Urinary bladder (tissue), 4 donors: ENCODE results near the gene ANKRD40CL. TPM values are rescaled to one million over a fixed set of nuclear protein-coding genes. Genes with fewer than 3 reads are reported as not detected.

Source experiments
- DNase-seq: peaks from one replicate; pipeline ENCODE4 v3.0.0-alpha.2; 2015; ENCODE audit errors: extremely low spot score
- H3K27ac ChIP-seq: one replicate; pipeline ENCODE4 v1.5.1; 2013; ENCODE audit warnings: low read depth, mild to moderate bottlenecking, moderate library complexity
- H3K36me3 ChIP-seq: one replicate; pipeline ENCODE4 v1.6.1; 2013; ENCODE audit warnings: mild to moderate bottlenecking, moderate library complexity; ENCODE audit not compliant: insufficient read depth
- H3K4me1 ChIP-seq: one replicate; pipeline ENCODE4 v1.6.1; 2013; ENCODE audit warnings: mild to moderate bottlenecking, moderate library complexity; ENCODE audit not compliant: insufficient read depth
- H3K4me3 ChIP-seq: one replicate; pipeline ENCODE4 v1.5.1; 2013; ENCODE audit warnings: low read depth, low read length
- WGBS: extraction: QIAGEN DNeasy Blood & Tissue Kit; methylation state at CpG from one replicate; pipeline ENCODE4 v1.1.7; 2013; 5-methylcytosine and 5-hydroxymethylcytosine counted together
- polyA plus RNA-seq: library from polyadenylated mRNA; stranded (reverse); fragments of 200-250 nt; gene quantifications from one replicate; pipeline ENCODE4 v1.2.3, GENCODE V29; 2013
- total RNA-seq: library from RNA; depleted of rRNA; stranded (reverse); fragments of >200 nt; gene quantifications from one replicate; pipeline ENCODE4 v1.2.3, GENCODE V29; 2014
- donor health status: healthy with polysubstance abuse.
- donor health status: healthy.

ANKRD40CL gene
- total and polyA plus RNA-seq, 2 donors, result not detected

DNA sequence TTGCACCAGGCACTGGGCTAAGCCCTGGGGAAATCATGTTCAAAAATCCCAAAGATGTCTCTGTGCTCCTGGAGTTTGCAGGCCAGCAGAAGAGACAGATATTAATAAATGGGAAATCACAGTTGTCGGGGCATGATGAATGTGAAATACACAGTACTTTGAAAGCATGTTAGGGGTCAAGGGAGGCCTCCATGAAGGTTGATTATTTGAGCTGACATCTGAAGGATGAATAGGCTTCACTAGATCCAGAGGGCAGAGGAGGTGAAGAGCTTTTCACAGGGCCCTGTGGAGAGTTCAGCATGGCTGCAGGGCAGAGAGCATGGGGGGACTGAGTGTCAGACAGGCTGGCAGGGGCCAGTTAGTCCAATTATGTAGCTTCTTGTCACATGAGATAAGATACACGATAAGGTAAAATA is 2.6 kb downstream of the ANKRD40CL start:
- H3K27ac ChIP-seq, result no peak overlapping the region
- WGBS, result 49% methylated on average over 2 of the region's 2 CpGs
- no peak overlapping the region for H3K4me3 ChIP-seq
- no peaks in the 10 kb centered on the region for H3K36me3 ChIP-seq
- H3K4me1 ChIP-seq, result no peaks in the 10 kb centered on the region
- DNase-seq, result no peak

DNA sequence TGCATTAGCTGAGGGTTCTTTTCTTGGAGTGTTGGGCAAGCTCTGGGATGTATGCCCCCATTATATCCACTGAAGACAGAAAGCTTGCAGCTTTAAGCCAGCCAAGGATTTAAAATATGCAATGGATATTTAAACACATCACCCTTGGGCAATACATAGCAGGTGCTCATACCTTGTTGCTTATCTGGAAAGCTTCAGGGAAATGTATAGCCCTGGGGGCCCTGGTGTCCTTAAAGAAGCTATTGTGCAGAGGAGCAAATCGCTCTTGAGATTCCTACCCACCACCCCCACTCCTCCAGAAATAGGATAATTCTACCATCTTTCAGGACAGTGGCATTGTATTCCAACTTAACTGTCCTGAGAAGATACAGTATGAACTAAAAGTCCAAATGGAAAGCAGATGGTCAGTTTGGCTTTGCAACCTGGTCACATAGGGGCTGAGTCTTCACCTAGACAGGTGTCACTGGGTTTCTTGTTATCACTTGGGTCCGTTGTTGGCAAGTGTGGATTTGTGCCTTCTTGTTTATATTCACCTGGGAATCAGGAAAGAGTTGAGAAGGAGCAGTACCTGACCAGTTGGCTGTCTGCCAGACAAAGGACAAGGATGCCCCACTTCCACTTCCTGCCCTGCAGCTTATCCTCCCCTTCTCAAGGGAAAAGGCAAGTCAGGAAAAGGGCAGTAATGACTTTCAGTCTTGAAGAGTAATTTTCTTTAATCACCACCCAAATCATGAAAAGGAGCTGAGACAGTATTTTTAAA is 3.4 kb downstream of the ANKRD40CL start:
- no peak overlapping the region for H3K27ac ChIP-seq
- 71% methylated on average over 2 of the region's 2 CpGs for WGBS

DNA sequence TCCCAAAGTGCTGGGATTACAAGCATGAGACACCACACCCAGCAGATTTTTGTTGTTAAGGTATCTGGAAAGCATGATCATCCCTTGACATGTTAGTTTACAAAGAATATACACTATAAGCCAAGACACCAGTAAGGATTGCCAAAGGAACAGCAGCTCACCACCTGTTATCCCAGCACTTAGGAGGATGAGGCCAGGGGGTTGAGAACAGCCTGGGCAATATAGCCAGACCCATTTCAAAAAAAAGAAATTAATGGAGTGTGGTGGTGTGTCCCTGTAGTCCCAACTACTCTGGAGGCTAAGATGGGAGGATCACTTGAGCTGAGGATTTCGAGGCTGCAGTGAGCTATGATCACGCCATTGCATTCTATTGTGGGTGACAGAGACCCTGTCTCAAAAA is 5.1 kb downstream of the ANKRD40CL start:
- no peaks in the 10 kb centered on the region for H3K4me1 ChIP-seq
- H3K27ac ChIP-seq, result no peak overlapping the region
- no peak for DNase-seq
- no peaks in the 10 kb centered on the region for H3K36me3 ChIP-seq
- WGBS, result 95% methylated on average over 2 of the region's 2 CpGs
- H3K4me3 ChIP-seq, result no peak overlapping the region

More for the DNA sequence above, 3.4 kb downstream of the ANKRD40CL start:
- Histone ChIP-seq H3K36me3 (no peaks in the 10 kb centered on the region), H3K4me3 (no peak overlapping the region), H3K4me1 (no peaks in the 10 kb centered on the region)
- no peak for DNase-seq

DNA sequence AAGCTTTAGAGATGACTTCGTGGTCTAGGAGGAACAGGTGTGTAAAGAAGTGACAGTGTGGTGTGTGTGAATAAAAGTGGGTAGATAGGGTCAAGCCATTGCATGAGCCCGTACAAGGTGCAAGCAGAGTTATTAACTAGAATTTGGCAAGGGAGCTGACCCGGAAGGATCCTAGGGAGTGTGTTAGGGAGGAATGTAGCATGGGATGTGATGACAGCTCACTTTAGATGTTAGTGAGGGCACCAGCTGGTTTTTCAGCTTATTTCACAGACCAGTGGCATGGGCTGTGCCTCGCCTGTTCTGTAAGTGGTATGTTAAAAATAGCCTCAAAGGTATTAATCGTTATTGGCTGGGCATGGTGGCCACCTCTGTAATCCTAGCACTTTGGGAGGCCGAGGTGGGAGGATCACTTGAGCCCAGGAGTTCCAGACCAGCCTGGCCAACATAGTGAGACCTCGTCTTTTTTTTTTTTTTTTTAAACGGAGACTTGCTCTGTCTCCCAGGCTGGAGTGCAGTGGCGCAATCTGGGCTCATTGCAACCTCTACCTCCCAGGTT is 8.3 kb downstream of the ANKRD40CL start:
- no peak for DNase-seq
- Histone ChIP-seq H3K27ac (no peak overlapping the region), H3K4me1 (no peaks in the 10 kb centered on the region), H3K36me3 (no peaks in the 10 kb centered on the region), H3K4me3 (no peak overlapping the region)
- 67% methylated on average over 9 of the region's 9 CpGs for WGBS

DNA sequence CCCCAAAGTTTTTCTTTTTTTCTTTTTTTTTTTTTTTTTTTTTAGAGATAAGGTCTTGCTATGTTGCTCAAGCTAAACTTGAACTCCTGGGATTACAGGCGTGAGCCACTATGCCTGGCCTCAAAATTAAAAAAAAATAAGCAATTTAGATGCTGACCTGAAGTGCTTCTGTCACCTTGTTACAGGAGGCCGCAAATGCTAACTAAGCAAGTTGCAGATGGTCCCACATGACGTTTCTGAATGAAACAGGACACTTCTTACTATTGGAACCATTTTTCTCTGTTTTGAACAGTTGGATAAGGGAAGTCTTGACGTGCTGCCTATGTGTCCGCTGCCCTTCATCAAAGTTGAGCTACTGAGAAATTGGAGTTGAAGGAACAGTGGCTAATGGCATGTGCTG is 8.8 kb downstream of the ANKRD40CL start:
- Histone ChIP-seq H3K4me1 (no peaks in the 10 kb centered on the region), H3K36me3 (no peaks in the 10 kb centered on the region), H3K4me3 (no peak overlapping the region), H3K27ac (no peak overlapping the region)
- WGBS, result 63% methylated on average over 5 of the region's 5 CpGs
- no peak for DNase-seq

DNA sequence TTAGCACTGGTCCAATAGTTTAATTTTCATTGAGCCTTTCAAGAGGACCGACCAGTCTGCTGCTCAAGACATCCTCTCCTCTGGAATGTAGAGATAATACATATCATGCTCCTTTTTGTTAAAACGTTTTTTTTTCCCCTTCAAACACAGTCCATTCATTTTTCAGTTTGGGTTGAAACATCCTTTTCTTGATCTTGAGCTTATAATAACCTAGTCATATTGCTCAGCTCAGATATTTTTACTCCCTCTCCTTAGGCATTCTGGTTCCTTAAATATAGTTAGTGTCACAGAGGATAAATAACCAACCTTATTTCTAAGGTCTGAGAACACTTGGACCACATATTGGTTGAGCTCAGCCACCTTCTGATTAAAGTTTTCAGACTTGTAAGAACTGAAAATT is 12.8 kb downstream of the ANKRD40CL start:
- Histone ChIP-seq H3K27ac (no peak overlapping the region), H3K4me1 (no peaks in the 10 kb centered on the region), H3K36me3 (peaks cover 7% of the 10 kb centered on the region), H3K4me3 (no peak overlapping the region)
- WGBS, result 49% methylated on average over 2 of the region's 2 CpGs
- no peak for DNase-seq

DNA sequence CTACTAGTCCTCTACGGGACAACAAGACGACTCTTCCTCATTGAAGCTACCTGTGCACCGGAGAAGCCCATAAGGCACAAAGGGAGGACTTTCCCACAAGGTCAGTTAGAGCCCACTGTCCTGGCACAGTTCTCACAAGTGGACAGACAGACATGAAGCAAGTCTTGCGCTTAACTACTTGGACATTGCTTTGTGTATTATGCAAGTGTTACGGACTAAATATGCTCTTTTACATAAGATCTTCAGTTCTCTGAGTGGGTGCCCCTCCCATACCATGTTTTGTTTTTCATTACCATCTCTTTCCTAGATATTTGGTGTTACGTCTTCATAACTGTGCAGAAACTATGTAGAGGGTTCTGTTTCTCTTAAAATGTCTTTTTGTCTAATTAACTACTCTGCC is 18.1 kb downstream of the ANKRD40CL start:
- Histone ChIP-seq H3K36me3 (peaks cover 16% of the 10 kb centered on the region), H3K27ac (no peak overlapping the region), H3K4me3 (no peak overlapping the region), H3K4me1 (no peaks in the 10 kb centered on the region)
- WGBS, result 86% methylated on average over 6 of the region's 6 CpGs
- no peak for DNase-seq

DNA sequence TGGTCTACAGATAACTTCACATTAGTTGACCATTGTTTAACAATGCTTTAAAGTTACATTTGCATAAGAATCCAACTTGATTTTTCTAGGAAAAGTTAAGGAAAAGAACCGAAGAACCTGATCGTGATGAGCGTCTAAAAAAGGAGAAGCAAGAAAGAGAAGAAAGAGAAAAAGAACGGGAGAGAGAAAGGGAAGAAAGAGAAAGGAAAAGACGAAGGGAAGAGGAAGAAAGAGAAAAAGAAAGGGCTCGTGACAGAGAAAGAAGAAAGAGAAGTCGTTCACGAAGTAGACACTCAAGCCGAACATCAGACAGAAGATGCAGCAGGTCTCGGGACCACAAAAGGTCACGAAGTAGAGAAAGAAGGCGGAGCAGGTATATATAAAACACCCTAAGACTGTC is 21.7 kb downstream of the ANKRD40CL start:
- no peak for DNase-seq
- no peak overlapping the region for H3K4me3 ChIP-seq
- no peak overlapping the region for H3K27ac ChIP-seq
- H3K36me3 ChIP-seq, result peaks cover 21% of the 10 kb centered on the region
- H3K4me1 ChIP-seq, result no peaks in the 10 kb centered on the region
- WGBS, result 90% methylated on average over 12 of the region's 12 CpGs

DNA sequence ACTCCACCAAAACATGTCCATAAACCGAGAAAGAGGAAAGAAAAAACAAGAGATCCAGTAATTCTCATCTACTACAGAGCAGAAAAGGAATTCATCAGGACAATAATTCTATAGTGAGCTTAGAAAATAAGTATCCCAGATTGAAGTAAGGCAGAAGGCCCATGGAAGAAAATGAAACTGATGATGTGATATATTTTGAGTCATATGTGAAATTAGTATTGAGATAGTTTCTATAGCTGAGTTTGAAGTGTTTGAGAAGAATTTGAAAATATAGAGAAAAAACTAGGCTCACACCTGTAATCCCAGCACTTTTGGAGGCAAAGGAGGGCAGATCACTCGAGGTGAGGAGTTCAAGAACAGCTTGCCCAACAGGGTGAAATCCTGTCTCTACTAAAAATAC is 28.2 kb downstream of the ANKRD40CL start:
- no peaks in the 10 kb centered on the region for H3K4me1 ChIP-seq
- WGBS, result 49% methylated on average over 2 of the region's 2 CpGs
- no peak overlapping the region for H3K4me3 ChIP-seq
- H3K27ac ChIP-seq, result no peak overlapping the region
- H3K36me3 ChIP-seq, result peaks cover 11% of the 10 kb centered on the region
- no peak for DNase-seq

DNA sequence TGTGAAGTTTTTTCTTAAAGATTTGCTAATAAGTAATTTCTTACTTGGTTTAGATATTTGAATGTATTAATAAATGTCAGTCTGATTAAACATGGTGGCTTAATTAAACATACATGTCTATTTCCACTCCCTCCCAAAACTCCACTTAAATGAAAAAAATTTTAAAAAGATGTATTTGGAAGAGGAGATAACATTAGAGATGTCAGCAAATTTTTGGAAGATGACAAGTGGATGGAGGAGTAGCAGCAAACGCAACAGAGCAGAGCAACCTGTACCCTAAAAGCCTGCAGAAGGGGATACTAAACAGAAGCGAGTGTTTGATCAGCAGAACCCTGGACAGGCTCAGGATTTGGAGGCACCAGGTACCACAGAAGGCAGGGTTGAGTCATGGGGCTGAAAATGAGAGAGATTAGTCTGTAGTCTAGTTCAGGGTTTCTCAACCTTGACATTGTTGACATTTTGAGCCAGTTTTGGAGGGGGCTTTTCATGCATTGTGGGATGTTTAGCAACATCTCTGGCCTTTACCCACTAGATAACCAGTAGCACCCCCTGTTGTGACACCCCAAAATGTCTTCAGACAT is 30.1 kb downstream of the ANKRD40CL start:
- no peak for DNase-seq
- WGBS, result 91% methylated on average over 2 of the region's 2 CpGs

DNA sequence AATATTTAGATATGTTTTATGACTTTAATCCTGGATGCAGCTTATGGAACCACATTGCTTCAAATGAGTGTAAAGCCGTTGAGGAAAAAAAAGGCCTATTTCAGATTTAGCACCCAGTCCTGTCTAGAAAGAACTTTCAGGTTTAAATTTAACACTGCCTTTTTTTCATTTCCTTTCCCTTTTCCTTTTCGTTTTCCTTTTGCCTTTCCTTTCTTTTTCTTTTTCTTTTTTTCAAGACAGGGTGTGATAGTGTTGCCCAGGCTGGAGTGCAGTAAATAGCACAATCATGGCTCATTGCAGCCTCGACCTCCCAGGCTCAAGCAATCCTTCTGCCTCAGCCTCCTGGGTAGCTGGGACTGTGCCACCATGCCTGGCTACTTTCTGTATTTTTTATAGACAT is 32.0 kb downstream of the ANKRD40CL start:
- WGBS, result 73% methylated on average over 3 of the region's 3 CpGs
- H3K4me1 ChIP-seq, result no peaks in the 10 kb centered on the region
- H3K36me3 ChIP-seq, result peaks cover 4% of the 10 kb centered on the region
- DNase-seq, result no peak
- no peak overlapping the region for H3K4me3 ChIP-seq
- no peak overlapping the region for H3K27ac ChIP-seq

More for the DNA sequence above, 30.1 kb downstream of the ANKRD40CL start:
- peaks cover 7% of the 10 kb centered on the region for H3K36me3 ChIP-seq
- H3K4me3 ChIP-seq, result no peak overlapping the region
- no peaks in the 10 kb centered on the region for H3K4me1 ChIP-seq
- H3K27ac ChIP-seq, result no peak overlapping the region

DNA sequence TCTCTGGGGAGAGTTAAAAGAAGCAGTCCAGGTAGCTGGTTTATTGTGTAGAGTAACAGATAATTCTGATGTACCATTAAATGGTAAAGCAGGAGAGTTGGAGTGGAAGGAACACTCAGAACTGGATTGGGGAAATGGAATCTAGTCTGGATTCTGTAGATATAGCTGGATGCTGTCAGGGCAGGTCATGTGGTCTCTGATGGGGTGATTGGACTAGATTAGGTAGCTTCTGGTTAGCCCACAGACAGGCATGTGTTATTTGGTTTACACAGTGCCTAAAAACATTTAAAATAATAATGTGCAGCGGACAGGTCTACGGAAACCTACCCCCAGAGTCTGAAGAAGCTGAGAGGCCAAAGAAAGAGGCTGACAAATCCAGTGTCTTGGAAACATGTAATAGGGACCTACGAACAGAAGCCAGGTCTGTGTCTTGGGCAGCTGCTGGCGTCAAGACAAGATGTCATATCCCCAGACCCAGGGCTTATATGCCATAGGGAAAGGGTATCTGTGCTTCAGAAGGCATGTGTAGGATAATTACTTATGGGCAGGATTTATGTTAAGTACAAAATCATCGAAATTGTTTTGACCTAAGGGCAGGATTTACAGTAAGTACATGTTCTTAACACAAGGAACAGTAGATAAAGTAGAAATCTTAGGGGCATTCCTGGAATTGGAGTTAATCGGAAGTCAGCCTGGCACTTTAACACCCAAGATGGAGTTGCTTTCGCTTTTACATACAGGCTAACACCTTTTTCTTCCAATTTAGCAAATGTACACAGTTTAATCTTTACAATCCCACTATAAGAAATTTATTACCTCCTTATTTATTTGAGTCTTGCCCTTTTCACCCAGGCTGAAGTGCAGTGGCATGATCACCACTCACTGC is 35.5 kb downstream of the ANKRD40CL start:
- no peaks in the 10 kb centered on the region for H3K36me3 ChIP-seq
- peaks cover 2% of the 10 kb centered on the region for H3K4me1 ChIP-seq
- DNase-seq, result no peak
- no peak overlapping the region for H3K27ac ChIP-seq
- 66% methylated on average over 7 of the region's 7 CpGs for WGBS
- no peak overlapping the region for H3K4me3 ChIP-seq

DNA sequence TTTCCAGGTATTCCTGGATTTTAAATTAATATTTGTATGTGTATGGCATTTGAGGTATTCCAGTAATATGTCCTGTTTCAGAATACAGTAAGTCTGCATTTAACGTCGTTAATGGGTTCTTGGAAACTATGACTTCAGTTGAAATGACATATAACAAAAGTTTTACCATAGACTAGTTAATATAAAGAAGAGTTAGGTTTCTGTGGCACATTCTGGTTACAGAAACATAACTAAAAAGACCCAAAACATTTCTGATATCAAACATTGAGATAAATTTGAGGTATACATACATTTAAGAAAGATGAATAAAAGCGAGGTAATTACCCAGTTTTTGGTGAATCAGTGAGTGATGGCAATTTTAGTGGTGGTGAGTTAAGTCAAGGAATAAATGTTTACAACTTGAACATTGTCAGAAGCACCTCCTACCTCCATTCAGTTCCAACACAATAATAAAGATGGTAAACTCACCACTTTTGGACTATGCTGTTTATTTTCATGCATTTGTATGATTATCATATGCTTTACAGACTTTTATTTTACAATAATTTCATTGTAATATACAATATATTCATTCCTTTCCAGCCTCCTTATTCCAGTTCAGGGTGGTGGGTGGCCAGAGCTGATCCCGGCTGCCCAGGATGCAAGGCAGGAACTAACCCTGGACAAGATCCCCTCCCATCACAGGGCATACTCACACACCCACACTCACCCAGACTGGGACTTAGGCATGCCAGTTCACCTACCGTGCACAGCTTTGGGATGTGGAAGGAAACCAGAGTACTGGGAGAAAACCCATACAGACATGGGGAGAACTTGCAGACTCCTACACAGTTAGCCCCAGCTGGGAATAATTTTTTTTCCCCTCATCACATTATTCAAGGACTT is 38.2 kb downstream of the ANKRD40CL start:
- DNase-seq, result no peak
- WGBS, result 67% methylated on average over 5 of the region's 5 CpGs
- Histone ChIP-seq H3K4me1 (peaks cover 2% of the 10 kb centered on the region), H3K4me3 (no peak overlapping the region), H3K27ac (no peak overlapping the region), H3K36me3 (no peaks in the 10 kb centered on the region)
